NCI-H146 treated with DMSO at 0.1 percent for 48 hours (cell line): ENCODE data around the gene TMEM235.

ENCODE experiments used
- DNase-seq: peaks from one replicate; lab custom pipeline; 2025; ENCODE audit not compliant: unreplicated experiment; lab: John Stamatoyannopoulos, UW

TMEM235 gene

DNA sequence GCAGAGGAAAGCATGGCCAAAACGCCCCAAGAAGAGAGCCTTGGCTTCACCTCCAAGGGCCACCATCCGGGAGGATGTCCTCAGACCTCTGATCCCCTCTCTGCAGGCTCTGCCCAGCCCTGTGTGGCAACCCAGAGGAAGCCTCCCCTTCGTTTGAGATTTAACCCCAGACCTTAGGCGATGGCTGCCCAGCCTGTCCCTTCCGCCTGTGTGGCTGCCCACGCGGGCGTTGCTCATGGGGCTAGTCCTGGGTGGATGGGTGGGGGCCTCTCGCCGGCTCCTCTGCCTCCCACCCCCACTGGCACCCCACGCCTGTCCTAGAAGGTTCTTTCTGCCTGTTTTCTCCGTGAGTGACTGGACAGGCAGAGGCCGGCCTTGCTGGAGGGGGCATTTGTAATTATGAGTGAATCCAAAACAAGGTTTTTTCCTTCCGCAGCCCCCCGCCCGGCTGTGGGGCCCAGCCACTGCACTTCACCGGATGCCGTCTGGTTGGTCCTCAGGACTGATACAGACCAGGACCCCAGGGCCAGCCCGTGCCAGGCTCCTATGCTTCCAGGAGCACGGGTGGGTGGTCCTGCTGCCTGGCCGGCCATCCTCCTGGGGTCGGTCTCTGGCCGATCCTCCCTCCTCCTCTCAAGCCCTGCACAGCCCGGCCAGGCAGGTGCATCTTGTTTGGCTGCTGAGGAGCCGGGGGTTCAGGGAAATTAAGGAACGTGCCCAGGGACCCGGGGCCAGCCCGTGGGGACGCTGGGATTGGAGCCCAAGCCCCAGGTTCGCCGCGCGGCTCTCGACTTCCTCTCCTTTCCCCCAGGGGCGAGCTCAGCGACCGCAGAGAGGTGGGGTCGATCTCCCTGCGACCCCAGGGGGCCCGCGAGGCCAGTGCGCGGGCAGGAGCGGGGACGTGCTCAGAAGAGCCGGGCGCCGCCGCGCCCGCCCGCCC is at the start of gene TMEM235:
Gene TMEM235 (plus strand): TSS at position 636 of the 940 bp plus-strand sequence. CDS start 393 bp downstream, outside the sequence.
- DNase-seq = no peak

DNA sequence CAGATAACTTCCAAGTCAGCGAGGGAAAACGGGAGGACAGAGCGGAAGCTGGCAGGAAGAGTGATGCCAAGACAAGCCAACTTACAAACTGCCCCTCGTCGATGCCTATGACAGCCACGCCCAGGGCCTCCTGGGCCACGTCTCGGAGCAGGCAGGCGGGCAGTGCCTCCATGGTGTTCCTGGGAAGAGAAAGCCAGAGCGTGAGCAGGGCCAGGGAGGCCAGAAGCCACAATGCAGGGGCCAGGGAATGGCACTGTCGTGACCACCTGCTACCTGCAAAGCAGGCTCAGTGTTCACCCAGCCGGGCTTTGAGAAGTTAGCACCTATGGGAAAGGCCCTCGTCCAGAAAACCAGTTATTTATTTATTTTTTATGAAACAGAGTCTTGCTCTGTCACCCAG is 48.9 kb upstream of the TMEM235 start:
- no peak for DNase-seq

DNA sequence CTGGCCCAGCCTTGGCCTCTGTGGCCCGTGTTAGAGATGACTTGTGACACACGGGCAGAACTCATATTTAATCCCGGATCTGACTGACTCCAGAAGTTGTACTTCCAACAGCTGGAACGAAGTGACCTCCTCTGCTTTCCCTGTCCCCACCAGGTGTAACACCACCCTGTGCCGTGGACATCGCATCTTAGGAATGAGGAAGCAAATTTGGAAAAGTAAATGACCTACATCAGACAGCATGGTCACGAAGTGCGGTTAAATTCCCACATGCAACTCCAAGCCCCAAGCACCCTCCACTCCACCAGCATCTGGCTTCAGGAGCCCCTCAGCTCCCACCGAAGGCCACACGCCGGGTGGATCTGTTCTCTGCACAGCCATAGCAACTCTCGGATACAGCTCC is 47.5 kb upstream of the TMEM235 start:
- DNase-seq = no peak

DNA sequence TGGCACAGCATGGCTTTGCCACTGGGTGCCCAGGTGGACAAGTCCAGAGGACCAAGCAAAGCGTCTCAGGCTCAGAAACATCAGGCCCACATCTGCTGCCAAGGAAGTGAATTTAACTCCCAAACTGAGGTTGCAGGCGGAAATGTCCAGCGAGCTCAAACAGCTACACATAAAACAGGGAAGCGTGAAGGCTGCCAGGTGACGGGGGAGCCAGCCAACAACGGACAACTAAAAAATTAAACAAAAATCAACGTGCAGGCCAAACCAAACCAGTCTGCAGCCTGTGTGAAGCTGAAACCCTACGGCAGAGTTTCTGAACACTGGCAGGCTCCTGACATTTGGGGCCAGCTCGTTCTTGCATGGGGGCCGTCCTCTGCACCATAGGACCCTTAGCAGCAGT is 47.1 kb upstream of the TMEM235 start:
- DNase-seq = no peak

DNA sequence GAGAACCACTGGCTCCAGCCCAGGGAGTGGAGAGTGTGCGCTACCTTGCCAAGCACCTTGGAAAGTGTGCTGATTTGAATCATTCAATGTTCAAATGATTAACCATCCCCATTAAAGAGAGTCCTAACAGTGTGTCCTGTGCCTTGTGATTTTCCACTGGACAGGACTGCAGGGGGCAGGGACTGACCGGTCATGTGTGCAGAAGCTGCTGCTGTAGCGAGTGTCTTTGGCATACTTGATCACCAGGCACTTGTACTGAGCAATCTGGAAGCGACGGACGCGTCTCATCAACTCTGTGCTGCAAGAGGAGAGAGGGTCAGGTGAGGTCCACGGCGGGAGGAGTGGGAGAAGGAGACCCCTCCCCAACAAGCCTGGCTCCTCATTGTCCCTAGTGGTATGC is 46.6 kb upstream of the TMEM235 start:
- DNase-seq = no peak

DNA sequence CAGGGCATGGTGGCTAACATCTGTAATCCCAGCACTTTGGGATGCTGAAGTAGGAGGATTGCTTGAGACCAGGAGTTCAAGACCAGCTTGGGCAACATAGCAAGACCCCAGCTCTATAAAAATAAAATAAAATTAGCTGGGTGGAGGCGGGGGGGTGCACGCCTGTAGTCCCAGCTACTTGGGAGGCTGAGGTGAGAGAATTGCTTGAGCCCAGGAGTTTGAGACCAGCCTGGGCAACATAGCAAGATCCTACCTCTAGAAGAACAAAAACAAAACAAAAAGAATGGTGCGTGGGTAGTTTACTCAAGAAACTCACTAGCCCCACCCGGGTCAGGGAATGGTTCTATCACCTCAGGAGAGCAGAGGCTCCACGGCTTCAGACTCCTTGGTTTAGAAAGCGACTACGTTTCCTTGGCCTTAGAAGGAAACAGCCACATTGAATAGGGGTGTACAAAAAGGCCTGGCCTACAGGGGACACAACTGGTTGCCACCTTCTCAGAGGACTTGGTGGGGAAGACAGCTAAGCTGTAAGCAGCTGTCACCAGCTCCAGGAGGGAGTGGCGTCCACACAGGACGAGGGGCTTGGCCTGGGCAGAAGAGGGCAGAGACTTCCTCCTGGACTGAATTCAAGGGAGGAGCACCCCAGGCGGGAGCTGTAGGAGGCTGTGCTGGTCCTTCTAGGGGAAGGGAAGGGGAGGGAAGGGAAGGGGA is 45.3 kb upstream of the TMEM235 start:
- peak; percentile 14 for DNase-seq

DNA sequence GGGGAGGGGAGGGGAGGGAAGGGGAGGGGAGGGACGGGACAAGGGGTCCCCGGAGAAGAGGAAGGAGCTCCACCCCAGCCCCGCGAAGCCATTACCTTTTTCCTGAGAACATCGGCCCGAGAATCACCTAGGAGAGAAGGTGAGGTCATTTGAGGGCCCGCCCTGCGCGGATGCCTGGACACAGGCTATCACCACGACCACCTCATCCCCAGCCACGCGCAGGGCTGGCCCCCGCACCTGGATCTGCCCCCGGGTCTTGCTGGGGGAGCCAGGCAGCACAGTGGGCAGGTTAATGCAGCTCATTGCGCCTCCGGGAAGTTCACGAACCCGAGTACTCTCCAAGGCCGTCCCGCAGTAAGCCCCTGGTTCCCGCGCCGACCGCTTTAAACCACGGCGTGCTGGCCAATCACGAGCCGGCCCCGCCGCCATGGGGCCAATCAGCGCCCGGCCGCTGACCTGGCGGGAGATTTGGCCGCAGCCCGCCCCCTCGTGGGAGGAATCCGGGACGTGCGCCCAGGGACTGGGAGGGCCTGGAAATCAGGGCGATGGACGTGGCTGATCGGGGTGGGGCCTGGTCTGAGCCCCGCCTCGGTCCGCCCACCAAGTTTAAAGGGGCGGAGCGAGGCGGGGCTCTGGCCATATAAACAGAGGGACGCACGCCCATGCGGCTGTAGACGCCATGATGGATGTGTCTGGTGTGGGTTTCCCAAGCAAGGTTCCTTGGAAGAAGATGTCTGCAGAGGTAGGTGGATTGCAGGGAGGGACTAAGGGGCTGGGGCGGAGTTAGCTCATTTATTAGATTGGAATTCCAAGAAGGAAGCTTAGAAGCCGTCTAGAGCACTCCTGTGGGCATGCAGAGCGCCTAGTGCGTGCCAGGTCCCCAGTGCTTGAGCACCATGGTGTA is 44.5 kb upstream of the TMEM235 start, which contains the start of the genes AFMID and TK1:
Gene AFMID (plus strand): TSS at position 671 of the 904 bp plus-strand sequence. CDS start 9 bp downstream, at position 680.
Gene TK1 (minus strand): TSS at position 361 of the 904 bp plus-strand sequence. CDS start 58 bp downstream, at position 303.
- DNase-seq = peak; percentile 94

DNA sequence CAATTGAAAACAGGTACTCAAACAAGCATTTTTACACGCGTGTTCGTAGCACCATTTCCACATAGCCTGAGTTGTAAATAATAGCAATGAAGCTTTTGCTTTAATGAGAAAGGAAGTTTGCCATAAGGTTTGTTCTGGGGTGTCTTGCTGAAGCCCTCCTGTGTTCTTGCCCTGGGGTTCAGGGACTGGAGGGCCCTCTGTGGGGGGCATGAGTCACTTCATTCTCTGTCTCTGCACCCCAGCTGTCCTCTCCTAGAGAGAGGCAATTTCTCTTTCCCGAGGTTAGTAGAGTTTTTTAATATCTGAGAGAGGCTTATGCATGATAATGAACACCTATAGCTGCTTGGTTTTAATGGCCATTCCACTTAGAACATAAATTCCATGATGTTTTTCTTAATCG is 34.7 kb upstream of the TMEM235 start:
- no peak for DNase-seq

DNA sequence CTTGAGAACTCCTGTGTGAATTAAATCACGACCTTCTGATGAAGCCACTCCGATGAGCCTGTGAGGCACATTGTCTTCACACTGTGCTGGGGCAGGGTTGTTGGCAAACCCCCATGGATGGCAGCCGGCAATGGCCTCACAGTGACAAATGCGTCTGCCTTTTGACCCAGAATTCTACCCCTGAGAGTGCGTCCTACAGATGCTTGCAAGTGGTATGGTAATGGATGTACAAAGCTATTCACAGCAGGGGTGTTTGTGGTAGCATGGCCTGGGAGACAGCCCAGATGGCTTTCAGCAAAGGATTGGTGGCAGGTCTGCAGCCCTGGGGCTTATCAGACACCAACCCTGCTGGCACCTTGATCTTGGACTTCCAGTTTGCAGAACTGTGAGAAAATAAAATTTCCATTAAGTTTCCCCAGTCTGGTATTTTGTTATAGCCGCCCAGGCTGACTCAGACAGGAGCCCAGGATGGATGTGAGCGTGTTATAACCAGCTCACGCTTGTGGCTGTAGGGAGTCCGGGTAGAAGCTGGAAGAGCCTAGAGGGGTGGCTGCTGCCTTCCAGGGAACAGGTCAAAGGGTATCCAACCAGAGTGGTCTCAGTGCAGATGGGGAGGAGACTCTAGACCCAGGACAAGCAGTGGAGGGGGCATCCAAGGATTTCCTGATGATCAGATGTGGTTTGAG is 34.1 kb upstream of the TMEM235 start:
- peak; percentile 11 for DNase-seq

DNA sequence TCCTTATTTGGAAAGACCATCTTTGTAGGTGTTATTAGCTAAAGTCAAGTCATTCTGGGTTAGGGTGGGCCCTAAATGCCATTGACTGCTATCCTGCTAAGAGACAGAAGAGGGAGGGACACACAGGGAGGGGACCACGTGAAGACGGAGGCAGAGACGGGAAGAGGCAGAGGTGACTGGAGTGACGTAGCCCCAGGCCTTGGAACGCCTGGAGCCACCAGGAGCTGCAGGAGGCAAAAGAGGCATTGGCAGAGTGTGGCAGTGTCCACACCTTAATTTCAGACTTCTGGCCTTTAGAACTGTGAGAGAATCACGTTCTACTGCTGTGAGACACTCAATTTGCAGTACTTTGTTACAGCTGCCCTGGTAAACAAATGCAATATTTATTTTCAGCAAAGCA is 31.0 kb upstream of the TMEM235 start:
- no peak for DNase-seq

DNA sequence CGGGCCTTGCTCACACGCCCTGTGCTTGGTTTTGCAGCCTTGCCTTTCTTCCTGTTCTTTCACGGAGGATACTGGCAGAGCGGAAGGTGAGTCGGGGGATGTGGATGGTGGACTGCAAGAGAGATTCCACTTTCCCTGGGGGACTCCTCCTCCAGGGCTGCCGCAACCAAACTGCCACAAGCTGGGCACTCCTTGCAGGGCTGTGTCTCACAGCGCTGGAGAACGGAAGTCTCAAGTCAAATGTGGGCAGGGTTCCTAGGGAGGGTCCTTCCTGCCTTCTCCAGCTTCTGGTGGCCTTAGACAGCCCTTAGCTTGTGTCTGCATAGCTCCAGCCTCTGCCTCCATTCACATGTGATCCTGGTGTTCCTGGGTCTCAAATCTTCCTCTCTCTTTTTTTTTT is 28.8 kb upstream of the TMEM235 start:
- DNase-seq = no peak

DNA sequence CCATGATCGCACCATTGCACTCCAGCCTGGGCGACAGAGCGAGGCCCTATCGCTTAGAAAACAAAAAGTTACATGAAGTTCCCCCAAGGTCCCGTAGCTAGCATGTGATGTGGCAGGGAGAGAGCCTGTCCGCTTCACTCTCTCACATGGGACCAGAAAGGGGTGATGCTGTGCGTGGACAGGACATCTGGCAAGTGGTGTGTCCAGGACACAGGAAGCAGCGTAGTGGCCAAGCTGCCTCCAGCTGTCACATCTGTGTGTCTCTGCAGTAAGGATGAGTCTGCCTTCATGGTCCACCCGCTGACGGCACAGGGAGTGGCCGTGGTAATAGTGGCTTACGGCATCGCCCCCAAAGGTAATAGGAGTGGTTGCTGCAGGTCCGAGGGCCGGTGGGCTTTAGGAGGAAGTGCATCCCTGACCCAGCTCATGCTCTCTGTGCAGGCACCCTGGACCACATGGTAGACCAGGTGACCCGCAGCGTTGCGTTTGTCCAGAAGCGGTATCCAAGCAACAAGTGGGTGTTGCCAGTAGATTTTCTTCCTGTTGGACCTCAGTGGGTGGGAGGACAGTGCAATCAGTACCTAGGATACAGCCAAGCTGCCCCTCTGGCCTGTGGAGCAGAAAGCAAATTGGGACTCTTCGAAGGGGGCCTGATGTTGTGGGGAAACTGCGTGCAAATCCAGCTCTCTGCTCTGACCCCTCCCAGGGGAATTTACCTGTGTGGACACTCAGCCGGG is 26.9 kb upstream of the TMEM235 start:
- no peak for DNase-seq

DNA sequence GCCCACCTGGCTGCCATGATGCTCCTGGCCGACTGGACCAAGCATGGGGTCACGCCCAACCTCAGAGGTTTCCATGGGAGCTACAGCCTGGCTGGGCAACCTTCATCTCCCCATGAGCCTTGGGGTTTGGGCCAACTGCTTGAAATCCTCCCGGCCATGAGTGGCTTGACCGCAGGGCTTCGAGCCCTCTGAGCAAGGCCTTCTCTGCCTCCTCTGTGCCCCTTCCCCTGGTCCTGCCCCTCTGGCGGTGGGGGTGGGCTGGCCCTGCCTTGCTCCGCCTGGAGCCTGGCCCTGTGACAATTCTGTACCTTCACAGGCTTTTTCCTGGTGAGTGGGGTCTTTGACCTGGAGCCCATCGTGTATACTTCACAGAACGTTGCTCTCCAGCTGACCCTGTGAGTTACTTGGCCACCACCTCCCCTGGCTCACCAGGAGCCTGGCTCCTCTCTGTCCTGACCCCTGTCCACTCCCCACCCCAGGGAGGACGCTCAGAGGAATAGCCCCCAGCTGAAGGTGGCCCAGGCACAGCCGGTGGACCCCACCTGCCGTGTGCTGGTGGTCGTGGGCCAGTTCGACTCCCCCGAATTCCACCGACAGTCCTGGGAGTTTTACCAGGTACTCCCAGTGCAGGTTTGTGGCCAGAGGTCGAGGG is 26.2 kb upstream of the TMEM235 start:
- no peak for DNase-seq

DNA sequence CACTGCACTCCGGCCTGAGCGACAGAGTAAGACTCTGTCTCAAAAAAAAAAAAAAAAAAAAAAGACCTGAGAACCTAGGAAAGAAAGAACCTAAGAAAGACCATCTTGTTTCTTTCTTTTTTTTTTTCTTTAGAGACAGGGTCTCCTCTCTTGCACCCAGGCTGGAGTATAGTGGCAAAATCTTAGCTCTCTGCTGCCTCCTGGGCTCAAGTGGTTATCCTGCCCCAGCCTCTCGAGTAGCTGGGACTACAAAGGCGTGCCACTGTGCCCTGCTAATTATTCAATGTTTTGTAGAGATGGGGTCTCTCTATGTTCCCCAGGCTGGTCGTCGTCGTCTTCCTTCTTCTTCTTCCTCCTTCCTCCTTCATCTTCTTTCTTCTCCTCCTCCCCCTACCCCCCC is 25.1 kb upstream of the TMEM235 start:
- DNase-seq = no peak

DNA sequence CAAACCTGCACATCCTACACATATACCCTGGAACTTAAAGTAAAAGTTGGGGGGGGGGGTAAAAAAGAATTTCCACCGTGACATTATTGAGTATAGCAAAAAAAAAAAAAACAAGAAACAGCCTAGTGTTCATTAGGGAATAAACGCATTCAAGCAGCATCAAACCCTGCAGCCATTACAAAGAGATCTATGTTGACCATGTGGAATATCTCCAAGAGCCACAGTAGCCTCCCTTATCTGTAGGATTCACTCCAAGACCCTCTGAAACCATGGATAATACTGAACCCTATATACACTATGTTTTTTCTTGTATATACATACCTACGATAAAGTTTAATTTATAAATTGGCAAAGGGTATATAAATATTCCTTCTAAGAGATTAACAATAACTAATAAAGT is 22.9 kb upstream of the TMEM235 start:
- no peak for DNase-seq

DNA sequence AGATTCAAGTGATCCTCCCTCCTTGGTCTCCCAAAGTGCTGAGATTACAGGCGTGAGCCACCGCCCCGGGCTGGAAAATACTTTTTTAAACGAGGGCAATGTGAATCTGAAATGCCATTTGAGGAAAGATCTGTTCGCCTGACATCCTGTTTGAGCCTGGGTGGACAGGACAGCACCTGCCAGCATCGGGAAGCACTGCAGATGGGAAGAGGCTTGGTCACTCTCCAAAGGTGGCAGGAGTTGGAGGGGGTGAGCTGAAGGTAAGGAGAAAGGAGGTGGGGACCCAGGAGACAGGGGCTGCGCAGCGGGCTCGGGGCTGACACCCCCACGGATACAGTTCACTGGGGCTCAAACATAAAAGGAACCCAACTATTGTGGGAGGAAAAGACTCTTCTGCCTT is 21.3 kb upstream of the TMEM235 start:
- DNase-seq = no peak

DNA sequence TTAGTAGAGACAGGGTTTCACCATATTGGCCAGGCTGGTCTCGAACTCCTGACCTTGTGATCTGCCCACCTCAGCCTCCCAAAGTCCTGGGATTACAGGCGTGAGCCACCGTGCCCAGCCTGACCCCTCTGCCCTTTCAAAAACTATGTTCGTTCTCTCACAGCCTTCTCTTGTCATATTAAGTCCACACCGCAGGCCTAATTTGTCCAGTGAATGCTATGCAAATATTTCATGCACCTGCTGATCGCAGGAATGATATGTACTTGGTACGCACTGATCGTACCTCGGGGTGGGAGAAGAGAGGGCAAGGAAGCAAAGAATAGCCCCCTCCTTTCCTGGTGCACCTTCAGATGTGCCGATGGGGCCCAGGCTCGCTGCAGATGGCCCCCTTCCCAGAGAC is 20.4 kb upstream of the TMEM235 start:
- peak; percentile 54 for DNase-seq

DNA sequence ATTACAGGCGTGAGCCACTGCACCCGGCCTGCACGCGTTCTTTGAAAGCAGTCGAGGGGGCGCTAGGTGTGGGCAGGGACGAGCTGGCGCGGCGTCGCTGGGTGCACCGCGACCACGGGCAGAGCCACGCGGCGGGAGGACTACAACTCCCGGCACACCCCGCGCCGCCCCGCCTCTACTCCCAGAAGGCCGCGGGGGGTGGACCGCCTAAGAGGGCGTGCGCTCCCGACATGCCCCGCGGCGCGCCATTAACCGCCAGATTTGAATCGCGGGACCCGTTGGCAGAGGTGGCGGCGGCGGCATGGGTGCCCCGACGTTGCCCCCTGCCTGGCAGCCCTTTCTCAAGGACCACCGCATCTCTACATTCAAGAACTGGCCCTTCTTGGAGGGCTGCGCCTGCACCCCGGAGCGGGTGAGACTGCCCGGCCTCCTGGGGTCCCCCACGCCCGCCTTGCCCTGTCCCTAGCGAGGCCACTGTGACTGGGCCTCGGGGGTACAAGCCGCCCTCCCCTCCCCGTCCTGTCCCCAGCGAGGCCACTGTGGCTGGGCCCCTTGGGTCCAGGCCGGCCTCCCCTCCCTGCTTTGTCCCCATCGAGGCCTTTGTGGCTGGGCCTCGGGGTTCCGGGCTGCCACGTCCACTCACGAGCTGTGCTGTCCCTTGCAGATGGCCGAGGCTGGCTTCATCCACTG is 17.3 kb upstream of the TMEM235 start, which contains the start of gene BIRC5:
Gene BIRC5 (plus strand): TSS at position 238 of the 690 bp plus-strand sequence. CDS start 64 bp downstream, at position 302.
- DNase-seq = peak; percentile 63
